HCT116 (cell line): Measurements from ENCODE around the gene ANKDD1A. TPM values are rescaled to one million over a fixed set of nuclear protein-coding genes. Genes with fewer than 3 reads are reported as not detected.

ENCODE experiments used
- ATAC-seq: fragments of 200-7000 bp; cut with Tn5 transposase; 2 replicates; pipeline ENCODE4 v1.9.1; 2020; ENCODE audit warnings: mild to moderate bottlenecking, moderate library complexity
- BruUV-seq: library from RNA; stranded (reverse); fragments of 400-500 nt; replicated peaks from 2 replicates; lab custom pipeline; 2021; lab: Mats Ljungman, UMichigan
- CTCF ChIA-PET: fragments of 300-600 bp; sonication (Branson Sonifier 250); formaldehyde crosslinking; loops from one replicate; lab custom pipeline; 2021; ENCODE audit warnings: antibody characterized with exemption; lab: Charles Lee
- POLR2A ChIA-PET: fragments of 300-600, 350-600 bp; sonication (Branson Sonifier 250); formaldehyde crosslinking; loops from one replicate; lab custom pipeline; 2021; ENCODE audit warnings: antibody characterized with exemption; lab: Charles Lee
- RAD21 ChIA-PET, 2 experiments: fragments of 300-600 bp; sonication (Branson Sonifier 250); formaldehyde crosslinking; loops; one replicate each; lab custom pipeline; 2023; ENCODE audit warnings: low total read pairs in 2 of 2; ENCODE audit not compliant: uncharacterized antibody in 2 of 2, unreplicated experiment in 2 of 2, low non-redundant PET in 1 of 2; lab: Charles Lee
- DNase-seq: peaks from one replicate; pipeline ENCODE4 v3.0.0-alpha.2; 2010; ENCODE audit warnings: low read depth, low spot score
- H2AFZ ChIP-seq: fragments of 200-600 bp; shearing (Covaris generic), sonication (generic); 2 replicates; pipeline ENCODE4 v1.6.1; 2017; ENCODE audit warnings: low read depth, mixed run types, mixed read lengths, antibody characterized with exemption, low read length; ENCODE audit not compliant: poor library complexity, severe bottlenecking
- H3K27ac ChIP-seq: 2 replicates; pipeline ENCODE4 v1.5.1; 2012; ENCODE audit warnings: low read depth, low read length
- H3K27me3 ChIP-seq: fragments of 200-600 bp; sonication (generic); 2 replicates; pipeline ENCODE4 v1.6.1; 2016; ENCODE audit warnings: mixed run types, low read length, mixed read lengths; ENCODE audit not compliant: insufficient read depth
- H3K36me3 ChIP-seq, 2 experiments: fragments of 200-500 bp in 1 of 2; fragments of 200-600 bp in 1 of 2; sonication (Bioruptor generic) in 1 of 2; sonication (generic) in 1 of 2; 2 replicates each; pipeline versions ENCODE4 v1.5.1 to v1.6.1; 2014 to 2016; ENCODE audit warnings: low read length in 2 of 2, inconsistent platforms in 1 of 2, mixed read lengths in 1 of 2, mixed run types in 1 of 2; ENCODE audit not compliant: insufficient read depth in 2 of 2, control insufficient read depth in 1 of 2
- H3K4me1 ChIP-seq, 2 experiments: fragments of 200-600 bp in 1 of 2; sonication (generic) in 1 of 2; 2 replicates each; pipeline versions ENCODE4 v1.5.1 to v1.6.1; 2012 to 2017; ENCODE audit warnings: low read length in 2 of 2, inconsistent platforms in 1 of 2, mild to moderate bottlenecking in 1 of 2, mixed read lengths in 1 of 2, mixed run types in 1 of 2, moderate library complexity in 1 of 2; ENCODE audit not compliant: insufficient read depth in 2 of 2, control insufficient read depth in 1 of 2
- H3K4me2 ChIP-seq: fragments of 200-600 bp; sonication (generic); 2 replicates; pipeline ENCODE4 v1.6.1; 2017; ENCODE audit warnings: mixed run types, low read length, mixed read lengths
- H3K4me3 ChIP-seq, 2 experiments: fragments of 200-600 bp in 1 of 2; sonication (generic) in 1 of 2; replicated peaks in 1 of 2; 2 replicates each; pipeline ENCODE4 v1.5.1; 2011 to 2016; ENCODE audit warnings: low read length in 2 of 2, control low read depth in 1 of 2, low read depth in 1 of 2, mild to moderate bottlenecking in 1 of 2, mixed read lengths in 1 of 2, mixed run types in 1 of 2
- H3K79me2 ChIP-seq: fragments of 200-600 bp; sonication (generic); 2 replicates; pipeline ENCODE4 v1.6.1; 2017; ENCODE audit warnings: mild to moderate bottlenecking, mixed run types, low read length, moderate library complexity, mixed read lengths; ENCODE audit not compliant: insufficient read depth
- H3K9ac ChIP-seq: fragments of 200-600 bp; sonication (generic); 2 replicates; pipeline ENCODE4 v1.6.1; 2016; ENCODE audit warnings: low read length, mixed read lengths
- H3K9me2 ChIP-seq: fragments of 200-600 bp; sonication (generic), shearing (Covaris generic); 2 replicates; pipeline ENCODE4 v1.6.1; 2017; ENCODE audit warnings: mixed run types, mild to moderate bottlenecking, moderate library complexity; ENCODE audit not compliant: insufficient read depth
- H3K9me3 ChIP-seq, 2 experiments: fragments of 200-500 bp in 1 of 2; fragments of 200-600 bp in 1 of 2; sonication (Bioruptor generic) in 1 of 2; sonication (generic) in 1 of 2; 2 replicates each; pipeline ENCODE4 v1.6.1; 2014 to 2017; ENCODE audit warnings: low read length in 2 of 2, mixed read lengths in 2 of 2, inconsistent platforms in 1 of 2, low read depth in 1 of 2, mild to moderate bottlenecking in 1 of 2, mixed run types in 1 of 2, moderate library complexity in 1 of 2; ENCODE audit not compliant: control insufficient read depth in 1 of 2, insufficient read depth in 1 of 2
- H4K20me1 ChIP-seq: fragments of 200-600 bp; sonication (generic), shearing (Covaris generic); 2 replicates; pipeline ENCODE4 v1.6.1; 2017; ENCODE audit warnings: mixed run types, mild to moderate bottlenecking, moderate library complexity; ENCODE audit not compliant: insufficient read depth
- CBX3 ChIP-seq: IDR thresholded peaks from 2 replicates; pipeline ENCODE4 v1.6.1; 2012; ENCODE audit warnings: low read depth
- CEBPB ChIP-seq: IDR thresholded peaks from 2 replicates; pipeline ENCODE4 v1.6.1; 2012; ENCODE audit warnings: low read depth
- CTCF ChIP-seq, 3 experiments: fragments of 200-600 bp in 1 of 3; sonication (generic) in 1 of 3; IDR thresholded peaks in 2 of 3; conservative IDR thresholded peaks in 1 of 3; 2 replicates each; pipeline ENCODE4 v1.5.1; 2012 to 2017; ENCODE audit warnings: low read depth in 2 of 3, low read length in 2 of 3, antibody characterized with exemption in 1 of 3, borderline replicate concordance in 1 of 3, control low read depth in 1 of 3, mild to moderate bottlenecking in 1 of 3, mixed read lengths in 1 of 3, mixed run types in 1 of 3, moderate library complexity in 1 of 3; ENCODE audit not compliant: insufficient read depth in 1 of 3
- EGR1 ChIP-seq: IDR thresholded peaks from 2 replicates; pipeline ENCODE4 v1.6.1; 2012; ENCODE audit warnings: low read depth
- ELF1 ChIP-seq: IDR thresholded peaks from 2 replicates; pipeline ENCODE4 v1.6.1; 2012; ENCODE audit warnings: low read depth, borderline replicate concordance
- EZH2 ChIP-seq: fragments of 200-600 bp; sonication (generic); IDR thresholded peaks from 2 replicates; pipeline ENCODE4 v1.6.1; 2017; ENCODE audit warnings: antibody characterized with exemption, mixed run types
- EZH2phosphoT487 ChIP-seq: fragments of 200-600 bp; IDR thresholded peaks from 2 replicates; pipeline ENCODE4 v1.6.1; 2018; ENCODE audit warnings: antibody characterized with exemption, borderline replicate concordance
- FOSL1 ChIP-seq: IDR thresholded peaks from 2 replicates; pipeline ENCODE4 v1.6.1; 2012; ENCODE audit warnings: low read depth
- POLR2A ChIP-seq: IDR thresholded peaks from 2 replicates; pipeline ENCODE4 v1.7.0; 2011; ENCODE audit warnings: borderline replicate concordance; ENCODE audit not compliant: insufficient read depth, insufficient read length; ENCODE audit errors: extremely low read depth
- RAD21 ChIP-seq: IDR thresholded peaks from 2 replicates; pipeline ENCODE4 v1.6.1; 2012; ENCODE audit warnings: low read depth, mild to moderate bottlenecking
- SIN3A ChIP-seq: IDR thresholded peaks from 2 replicates; pipeline ENCODE4 v1.6.1; 2012; ENCODE audit warnings: low read depth
- SP1 ChIP-seq: IDR thresholded peaks from 2 replicates; pipeline ENCODE4 v1.6.1; 2012; ENCODE audit warnings: low read depth
- SRF ChIP-seq: IDR thresholded peaks from 2 replicates; pipeline ENCODE4 v1.6.1; 2012; ENCODE audit warnings: low read depth
- TCF7L2 ChIP-seq: IDR thresholded peaks from 2 replicates; pipeline ENCODE4 v1.7.0; 2011; ENCODE audit warnings: borderline replicate concordance, inconsistent platforms; ENCODE audit not compliant: insufficient read depth, insufficient read length; ENCODE audit errors: extremely low read depth
- YY1 ChIP-seq: IDR thresholded peaks from 2 replicates; pipeline ENCODE4 v1.6.1; 2011; ENCODE audit warnings: low read length, low read depth, moderate library complexity, mild to moderate bottlenecking; ENCODE audit not compliant: insufficient replicate concordance; ENCODE audit errors: extremely low read depth
- ZFX ChIP-seq: fragments of 450-650 bp; IDR thresholded peaks from 2 replicates; pipeline ENCODE4 v1.6.1; 2017
- ZNF274 ChIP-seq: fragments of 200-500 bp; sonication (Bioruptor generic); IDR thresholded peaks from 2 replicates; pipeline ENCODE4 v1.6.1; 2014; ENCODE audit warnings: mild to moderate bottlenecking, low read depth, low read length, inconsistent platforms
- intact Hi-C: fragments of 100-400 bp; cut with micrococcal nuclease; formaldehyde crosslinking; loops from 2 replicates; pipeline ENCODE4 v1.10.0; 2022
- total RNA-seq: library from RNA; stranded (reverse); gene quantifications from one replicate; pipeline ENCODE4 v1.2.1, GENCODE V29; 2021; ENCODE audit not compliant: unreplicated experiment
- TF ChIP-seq, protein P1 (sequence below): IDR thresholded peaks from 2 replicates; pipeline ENCODE4 v1.6.1; 2012; ENCODE audit warnings: low read depth
- TF ChIP-seq, protein P2 (sequence below): IDR thresholded peaks from 2 replicates; pipeline ENCODE4 v1.6.1; 2011; ENCODE audit warnings: mild to moderate bottlenecking, low read length, moderate library complexity; ENCODE audit not compliant: insufficient replicate concordance; ENCODE audit errors: extremely low read depth
- TF ChIP-seq, protein P3 (sequence below): IDR thresholded peaks from 2 replicates; pipeline ENCODE4 v1.6.1; 2012

ANKDD1A gene
- total RNA-seq, 1 experiment from 2014 or later = 8.1 TPM

GRCh38 chr15:64861960-64862359, 49.7 kb upstream of the ANKDD1A start:
- Histone ChIP-seq H3K9me2 (no peaks in the 10 kb centered on the region), H2AFZ (no peak overlapping the region), H3K9me3 (no peaks in the 10 kb centered on the region), H3K4me3 (no peak overlapping the region), H4K20me1 (no peaks in the 10 kb centered on the region), H3K4me2 (no peak overlapping the region), H3K27ac (no peak overlapping the region), H3K36me3 (peaks cover 3 to 4% of the 10 kb centered on the region in 2 experiments; a peak in 2 of 4 replicates), H3K79me2 (no peaks in the 10 kb centered on the region), H3K27me3 (no peaks in the 10 kb centered on the region), H3K4me1 (peaks cover 0 to 4% of the 10 kb centered on the region in 2 experiments; a peak in 1 of 4 replicates), H3K9ac (no peak overlapping the region)
- BruUV-seq = no TSS peak
- ChIA-PET RAD21 (no interaction called here), CTCF (no interaction called here), POLR2A (no interaction called here)
- no peak for ATAC-seq
- TF ChIP-seq FOSL1 (no peak), CTCF (IDR thresholded peaks at IDR 0.05 in 2 of 3, conservative IDR thresholded peaks at IDR 0.05 in 1 of 3; ENCODE audit: borderline replicate concordance in 1 of 3, insufficient read depth in 1 of 3, low read depth in 2 of 3, low read length in 2 of 3) (no peak), SP1 (no peak), CEBPB (no peak), ZNF274 (no peak), YY1 (no peak), SRF (no peak), EZH2phosphoT487 (no peak), CBX3 (no peak), ELF1 (no peak), SIN3A (no peak), EGR1 (no peak), POLR2A (no peak), ZFX (no peak), EZH2 (no peak), TCF7L2 (no peak), RAD21 (no peak)
- TF ChIP-seq, protein P1, sequence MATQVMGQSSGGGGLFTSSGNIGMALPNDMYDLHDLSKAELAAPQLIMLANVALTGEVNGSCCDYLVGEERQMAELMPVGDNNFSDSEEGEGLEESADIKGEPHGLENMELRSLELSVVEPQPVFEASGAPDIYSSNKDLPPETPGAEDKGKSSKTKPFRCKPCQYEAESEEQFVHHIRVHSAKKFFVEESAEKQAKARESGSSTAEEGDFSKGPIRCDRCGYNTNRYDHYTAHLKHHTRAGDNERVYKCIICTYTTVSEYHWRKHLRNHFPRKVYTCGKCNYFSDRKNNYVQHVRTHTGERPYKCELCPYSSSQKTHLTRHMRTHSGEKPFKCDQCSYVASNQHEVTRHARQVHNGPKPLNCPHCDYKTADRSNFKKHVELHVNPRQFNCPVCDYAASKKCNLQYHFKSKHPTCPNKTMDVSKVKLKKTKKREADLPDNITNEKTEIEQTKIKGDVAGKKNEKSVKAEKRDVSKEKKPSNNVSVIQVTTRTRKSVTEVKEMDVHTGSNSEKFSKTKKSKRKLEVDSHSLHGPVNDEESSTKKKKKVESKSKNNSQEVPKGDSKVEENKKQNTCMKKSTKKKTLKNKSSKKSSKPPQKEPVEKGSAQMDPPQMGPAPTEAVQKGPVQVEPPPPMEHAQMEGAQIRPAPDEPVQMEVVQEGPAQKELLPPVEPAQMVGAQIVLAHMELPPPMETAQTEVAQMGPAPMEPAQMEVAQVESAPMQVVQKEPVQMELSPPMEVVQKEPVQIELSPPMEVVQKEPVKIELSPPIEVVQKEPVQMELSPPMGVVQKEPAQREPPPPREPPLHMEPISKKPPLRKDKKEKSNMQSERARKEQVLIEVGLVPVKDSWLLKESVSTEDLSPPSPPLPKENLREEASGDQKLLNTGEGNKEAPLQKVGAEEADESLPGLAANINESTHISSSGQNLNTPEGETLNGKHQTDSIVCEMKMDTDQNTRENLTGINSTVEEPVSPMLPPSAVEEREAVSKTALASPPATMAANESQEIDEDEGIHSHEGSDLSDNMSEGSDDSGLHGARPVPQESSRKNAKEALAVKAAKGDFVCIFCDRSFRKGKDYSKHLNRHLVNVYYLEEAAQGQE = no peak
- TF ChIP-seq, protein P2, sequence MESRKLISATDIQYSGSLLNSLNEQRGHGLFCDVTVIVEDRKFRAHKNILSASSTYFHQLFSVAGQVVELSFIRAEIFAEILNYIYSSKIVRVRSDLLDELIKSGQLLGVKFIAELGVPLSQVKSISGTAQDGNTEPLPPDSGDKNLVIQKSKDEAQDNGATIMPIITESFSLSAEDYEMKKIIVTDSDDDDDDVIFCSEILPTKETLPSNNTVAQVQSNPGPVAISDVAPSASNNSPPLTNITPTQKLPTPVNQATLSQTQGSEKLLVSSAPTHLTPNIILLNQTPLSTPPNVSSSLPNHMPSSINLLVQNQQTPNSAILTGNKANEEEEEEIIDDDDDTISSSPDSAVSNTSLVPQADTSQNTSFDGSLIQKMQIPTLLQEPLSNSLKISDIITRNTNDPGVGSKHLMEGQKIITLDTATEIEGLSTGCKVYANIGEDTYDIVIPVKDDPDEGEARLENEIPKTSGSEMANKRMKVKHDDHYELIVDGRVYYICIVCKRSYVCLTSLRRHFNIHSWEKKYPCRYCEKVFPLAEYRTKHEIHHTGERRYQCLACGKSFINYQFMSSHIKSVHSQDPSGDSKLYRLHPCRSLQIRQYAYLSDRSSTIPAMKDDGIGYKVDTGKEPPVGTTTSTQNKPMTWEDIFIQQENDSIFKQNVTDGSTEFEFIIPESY = no peak
- TF ChIP-seq, protein P3, sequence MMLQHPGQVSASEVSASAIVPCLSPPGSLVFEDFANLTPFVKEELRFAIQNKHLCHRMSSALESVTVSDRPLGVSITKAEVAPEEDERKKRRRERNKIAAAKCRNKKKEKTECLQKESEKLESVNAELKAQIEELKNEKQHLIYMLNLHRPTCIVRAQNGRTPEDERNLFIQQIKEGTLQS = no peak
- intact Hi-C loops = no loop called here
- no peak for DNase-seq
